ENCODE measurements around the gene ST6GALNAC3.

Gene ST6GALNAC3

DNA sequence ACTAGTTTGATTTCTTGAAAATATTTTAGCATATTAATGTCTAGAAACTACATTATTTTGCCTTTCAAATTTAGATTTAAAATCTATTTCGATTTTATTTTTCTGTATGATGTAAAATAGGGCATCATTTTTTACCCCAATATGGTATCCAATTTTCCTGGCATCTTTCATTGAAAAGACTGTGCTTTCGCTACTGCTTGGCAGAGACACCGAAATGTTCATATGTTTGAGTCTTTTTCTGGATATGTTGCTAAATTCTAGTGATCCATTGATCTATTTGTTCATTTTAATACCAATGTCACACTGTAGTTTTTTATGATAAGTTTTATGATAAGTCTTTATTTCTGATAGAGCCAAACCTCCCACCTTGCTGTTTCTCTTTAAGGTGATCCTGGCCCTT lies 24.3 kb downstream of the ST6GALNAC3 start:
- CTCF ChIA-PET: no interaction called here
- POLR2A ChIA-PET: no interaction called here
- no peak for DNase-seq (ENCODE audit: extremely low spot score)
- no peak for TF ChIP-seq HDGF (IDR thresholded peaks at IDR 0.05; ENCODE audit: borderline replicate concordance)
- no peak for TF ChIP-seq CTBP1 (IDR thresholded peaks at IDR 0.05; ENCODE audit: borderline replicate concordance)
- TF ChIP-seq NFRKB (IDR thresholded peaks at IDR 0.05): no peak
- no peak for TF ChIP-seq TARDBP (IDR thresholded peaks at IDR 0.05)
- no peak for TF ChIP-seq L3MBTL2 (conservative IDR thresholded peaks at IDR 0.05)
- no peak for TF ChIP-seq SP1 (IDR thresholded peaks at IDR 0.05)
- TF ChIP-seq FOXK2 (IDR thresholded peaks at IDR 0.05): no peak
- no peak for TF ChIP-seq BHLHE40 (IDR thresholded peaks at IDR 0.05; ENCODE audit: borderline replicate concordance)
- no peak for TF ChIP-seq SUZ12 (IDR thresholded peaks at IDR 0.05)
- no peak for TF ChIP-seq FOXA1 (IDR thresholded peaks at IDR 0.05)
- no peak for TF ChIP-seq LEF1 (IDR thresholded peaks at IDR 0.05; ENCODE audit: borderline replicate concordance)
- no peak for TF ChIP-seq ARNT (IDR thresholded peaks at IDR 0.05)
- no peak for TF ChIP-seq FOXM1 (IDR thresholded peaks at IDR 0.05; ENCODE audit: borderline replicate concordance)
- TF ChIP-seq, protein P1, sequence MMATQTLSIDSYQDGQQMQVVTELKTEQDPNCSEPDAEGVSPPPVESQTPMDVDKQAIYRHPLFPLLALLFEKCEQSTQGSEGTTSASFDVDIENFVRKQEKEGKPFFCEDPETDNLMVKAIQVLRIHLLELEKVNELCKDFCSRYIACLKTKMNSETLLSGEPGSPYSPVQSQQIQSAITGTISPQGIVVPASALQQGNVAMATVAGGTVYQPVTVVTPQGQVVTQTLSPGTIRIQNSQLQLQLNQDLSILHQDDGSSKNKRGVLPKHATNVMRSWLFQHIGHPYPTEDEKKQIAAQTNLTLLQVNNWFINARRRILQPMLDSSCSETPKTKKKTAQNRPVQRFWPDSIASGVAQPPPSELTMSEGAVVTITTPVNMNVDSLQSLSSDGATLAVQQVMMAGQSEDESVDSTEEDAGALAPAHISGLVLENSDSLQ (IDR thresholded peaks at IDR 0.05): no peak
- TF ChIP-seq ZNF384 (IDR thresholded peaks at IDR 0.05): no peak
- no peak for TF ChIP-seq ELF4 (IDR thresholded peaks at IDR 0.05)

DNA sequence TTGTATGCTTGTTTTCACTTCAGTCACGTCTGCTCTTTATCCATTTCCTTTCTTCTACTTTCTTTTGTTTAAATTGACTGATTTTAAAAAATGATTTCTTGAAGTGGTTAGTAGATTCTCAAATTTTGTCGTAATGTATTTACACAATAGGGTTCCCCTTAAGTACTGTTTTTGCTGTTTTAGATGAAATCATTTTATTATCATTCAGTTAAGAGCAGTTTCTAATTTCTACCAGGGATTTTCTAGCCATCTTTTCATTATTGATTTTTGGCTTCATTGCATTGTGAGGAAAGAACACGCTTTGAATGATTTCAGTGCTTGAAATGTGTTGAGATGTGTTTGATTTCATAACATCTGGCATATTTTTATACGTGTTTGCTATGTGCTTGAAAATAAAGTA lies 27.0 kb downstream of the ST6GALNAC3 start:
- ChIA-PET POLR2A (no interaction called here), CTCF (no interaction called here)
- no peak for TF ChIP-seq TARDBP (IDR thresholded peaks at IDR 0.05)
- no peak for TF ChIP-seq CTBP1 (IDR thresholded peaks at IDR 0.05; ENCODE audit: borderline replicate concordance)
- no peak for TF ChIP-seq FOXA1 (IDR thresholded peaks at IDR 0.05)
- no peak for TF ChIP-seq ZNF384 (IDR thresholded peaks at IDR 0.05)
- no peak for TF ChIP-seq HDGF (IDR thresholded peaks at IDR 0.05; ENCODE audit: borderline replicate concordance)
- no peak for TF ChIP-seq L3MBTL2 (conservative IDR thresholded peaks at IDR 0.05)
- TF ChIP-seq ELF4 (IDR thresholded peaks at IDR 0.05): no peak
- no peak for TF ChIP-seq BHLHE40 (IDR thresholded peaks at IDR 0.05; ENCODE audit: borderline replicate concordance)
- TF ChIP-seq LEF1 (IDR thresholded peaks at IDR 0.05; ENCODE audit: borderline replicate concordance): no peak
- no peak for TF ChIP-seq FOXM1 (IDR thresholded peaks at IDR 0.05; ENCODE audit: borderline replicate concordance)
- no peak for TF ChIP-seq NFRKB (IDR thresholded peaks at IDR 0.05)
- no peak for TF ChIP-seq ARNT (IDR thresholded peaks at IDR 0.05)
- DNase-seq (ENCODE audit: extremely low spot score): no peak

DNA sequence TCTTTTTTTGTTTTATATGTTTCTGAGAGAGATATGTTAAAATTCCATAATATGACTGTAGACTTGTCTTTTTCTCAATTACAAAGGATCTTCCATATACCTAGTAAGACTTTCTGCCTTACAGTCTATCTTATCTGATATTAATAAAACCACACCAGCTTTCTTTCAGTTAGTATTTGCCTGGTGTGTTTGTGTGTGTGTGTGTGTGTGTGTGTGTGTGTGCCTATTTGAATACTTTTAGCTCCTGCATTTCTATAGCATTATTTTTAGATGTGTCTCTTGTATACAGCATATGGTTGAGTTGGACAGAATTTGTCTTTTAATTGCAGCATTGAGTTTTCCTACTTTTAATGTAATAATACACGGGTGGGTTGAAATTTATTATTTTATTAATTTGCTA lies 27.5 kb downstream of the ST6GALNAC3 start:
- CTCF ChIA-PET: no interaction called here
- POLR2A ChIA-PET: no interaction called here
- DNase-seq (ENCODE audit: extremely low spot score): no peak
- TF ChIP-seq NFRKB (IDR thresholded peaks at IDR 0.05) (no peak), ZNF384 (IDR thresholded peaks at IDR 0.05) (no peak), FOXA1 (IDR thresholded peaks at IDR 0.05) (no peak), BHLHE40 (IDR thresholded peaks at IDR 0.05; ENCODE audit: borderline replicate concordance) (no peak), L3MBTL2 (conservative IDR thresholded peaks at IDR 0.05) (no peak)
- TF ChIP-seq, protein P1 (IDR thresholded peaks at IDR 0.05): no peak

DNA sequence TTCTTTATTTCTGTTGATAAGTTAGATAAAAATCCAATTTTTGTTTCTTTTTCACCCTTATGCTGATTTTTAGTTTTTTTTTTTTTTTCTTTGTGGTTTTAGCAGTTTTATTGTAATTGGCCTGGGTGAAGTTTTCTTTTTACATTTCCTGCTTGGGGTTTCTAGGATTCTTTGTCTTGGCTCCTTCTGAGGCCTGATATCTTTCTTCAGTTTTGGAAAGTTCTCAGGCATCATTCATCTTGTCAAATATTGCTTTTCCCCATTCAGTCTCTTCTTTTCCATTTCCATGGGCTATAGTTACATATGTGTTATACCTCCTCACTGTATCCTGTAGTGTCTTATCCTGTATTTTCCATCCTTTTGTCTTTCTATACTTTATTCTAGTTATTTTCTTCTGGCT lies 28.5 kb downstream of the ST6GALNAC3 start:
- no peak for TF ChIP-seq LEF1 (IDR thresholded peaks at IDR 0.05; ENCODE audit: borderline replicate concordance)
- DNase-seq (ENCODE audit: extremely low spot score): no peak
- ChIA-PET POLR2A (no interaction called here), CTCF (no interaction called here)

DNA sequence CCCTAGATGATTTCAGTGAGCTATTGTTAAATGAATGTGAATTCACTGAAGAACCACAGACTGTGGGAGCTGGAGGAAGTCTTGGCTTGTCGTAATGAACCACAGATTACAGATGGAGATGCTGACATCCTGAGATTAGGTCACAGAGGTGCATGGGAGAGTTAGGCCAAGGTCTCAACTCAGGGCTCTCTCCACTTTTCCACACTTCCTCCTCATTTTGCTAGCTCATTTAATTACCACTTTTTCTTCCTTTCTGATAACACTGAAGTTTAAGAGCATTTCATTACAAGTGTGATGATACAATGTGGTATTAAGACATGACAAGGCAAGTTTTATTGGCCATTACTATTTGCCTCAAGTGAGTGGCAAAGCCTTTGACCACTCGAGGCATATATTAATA lies 30.8 kb downstream of the ST6GALNAC3 start:
- TF ChIP-seq, protein P1 (IDR thresholded peaks at IDR 0.05): peak; percentile 22; the same call in 1 of the 2 replicates
- TF ChIP-seq ARNT (IDR thresholded peaks at IDR 0.05): no peak
- ChIA-PET POLR2A (no interaction called here), CTCF (no interaction called here)
- no peak for DNase-seq (ENCODE audit: extremely low spot score)

DNA sequence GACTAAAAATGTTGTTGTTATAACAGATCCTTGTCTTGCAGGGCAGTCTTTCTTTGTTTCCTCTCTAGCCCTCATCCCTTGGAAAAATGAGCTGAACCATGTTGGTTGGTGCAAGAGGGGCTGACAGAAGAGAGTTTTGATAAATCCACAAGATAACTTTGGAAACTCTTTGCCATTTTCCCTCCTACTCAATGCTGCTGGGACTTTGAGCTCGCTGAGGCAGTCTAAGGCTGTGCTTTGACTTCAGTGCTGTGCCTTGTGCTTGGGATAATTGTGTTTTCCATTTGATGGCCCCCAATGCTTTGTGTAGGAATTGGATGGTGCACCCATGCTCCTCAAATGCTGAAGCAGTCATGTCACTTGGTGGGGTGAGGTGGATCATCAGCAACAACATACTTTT lies 31.7 kb downstream of the ST6GALNAC3 start:
- DNase-seq (ENCODE audit: extremely low spot score): no peak
- no peak for TF ChIP-seq LEF1 (IDR thresholded peaks at IDR 0.05; ENCODE audit: borderline replicate concordance)
- TF ChIP-seq SUZ12 (IDR thresholded peaks at IDR 0.05): no peak
- no peak for TF ChIP-seq FOXK2 (IDR thresholded peaks at IDR 0.05)
- no peak for TF ChIP-seq ELF4 (IDR thresholded peaks at IDR 0.05)
- TF ChIP-seq ZNF384 (IDR thresholded peaks at IDR 0.05): no peak
- TF ChIP-seq NFRKB (IDR thresholded peaks at IDR 0.05): no peak
- no peak for TF ChIP-seq SP1 (IDR thresholded peaks at IDR 0.05)
- TF ChIP-seq TARDBP (IDR thresholded peaks at IDR 0.05): no peak
- TF ChIP-seq FOXA1 (IDR thresholded peaks at IDR 0.05): no peak
- no peak for TF ChIP-seq FOXM1 (IDR thresholded peaks at IDR 0.05; ENCODE audit: borderline replicate concordance)
- TF ChIP-seq ARNT (IDR thresholded peaks at IDR 0.05): no peak
- TF ChIP-seq L3MBTL2 (conservative IDR thresholded peaks at IDR 0.05): no peak
- no peak for TF ChIP-seq BHLHE40 (IDR thresholded peaks at IDR 0.05; ENCODE audit: borderline replicate concordance)
- no peak for TF ChIP-seq CTBP1 (IDR thresholded peaks at IDR 0.05; ENCODE audit: borderline replicate concordance)
- TF ChIP-seq, protein P1 (IDR thresholded peaks at IDR 0.05): no peak
- CTCF ChIA-PET: no interaction called here
- POLR2A ChIA-PET: no interaction called here

All from HEK293T (cell line).